GM18507 (cell line): ENCODE results near the gene WDR7.

ENCODE experiments used
- DNase-seq: peaks from one replicate; pipeline ENCODE4 v3.0.0; 2011; ENCODE audit warnings: low read depth; ENCODE audit not compliant: insufficient read length; ENCODE audit errors: extremely low spot score
- FAIRE-seq: peaks from 2 replicates; lab custom pipeline; 2011; peaks lifted over from hg19 to GRCh38; lab: Jason Lieb, UNC

The WDR7 gene

DNA sequence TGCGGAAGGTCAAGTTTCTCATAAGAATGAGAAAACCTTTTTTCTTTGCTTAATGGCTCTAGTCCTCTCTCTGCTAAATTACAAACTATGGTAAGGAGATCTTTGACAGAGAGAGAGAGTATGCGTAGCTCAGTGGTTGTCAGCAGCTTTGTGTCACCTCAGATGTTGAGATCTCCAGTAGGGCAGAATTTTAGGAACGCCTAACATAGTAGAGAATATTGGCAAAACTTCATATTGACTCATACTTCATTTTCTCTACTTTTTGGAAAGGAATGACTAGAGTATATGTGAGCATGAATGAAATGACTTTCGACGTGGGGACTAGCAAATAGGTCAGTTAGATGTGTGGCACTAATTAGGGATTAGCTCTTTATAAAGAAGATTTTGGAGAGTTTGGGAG is 64.0 kb downstream of the WDR7 start:
- FAIRE-seq (no peak), DNase-seq (no peak)

DNA sequence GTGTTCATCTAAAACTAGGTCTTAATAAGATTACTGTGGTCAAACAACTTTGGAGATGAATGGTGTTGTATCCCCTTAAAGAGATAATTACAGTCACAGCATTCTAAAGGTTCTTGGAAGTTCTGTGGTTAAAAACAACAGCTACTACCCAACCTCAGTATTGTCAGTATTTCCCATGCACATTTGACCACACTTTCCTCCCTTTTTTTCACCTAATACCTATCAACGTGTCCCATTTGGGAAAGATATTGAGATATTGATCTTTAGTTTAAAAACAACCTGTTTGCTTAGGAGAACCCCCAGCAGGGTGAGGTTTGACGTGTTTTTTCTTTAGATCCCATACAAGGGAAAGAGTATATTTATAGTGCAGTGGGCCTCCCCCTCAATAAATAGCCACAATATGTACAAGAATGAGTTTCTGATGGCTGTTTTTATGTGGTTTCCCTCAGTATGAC is 65.6 kb downstream of the WDR7 start:
- DNase-seq (no peak), FAIRE-seq (peak; percentile 36)

DNA sequence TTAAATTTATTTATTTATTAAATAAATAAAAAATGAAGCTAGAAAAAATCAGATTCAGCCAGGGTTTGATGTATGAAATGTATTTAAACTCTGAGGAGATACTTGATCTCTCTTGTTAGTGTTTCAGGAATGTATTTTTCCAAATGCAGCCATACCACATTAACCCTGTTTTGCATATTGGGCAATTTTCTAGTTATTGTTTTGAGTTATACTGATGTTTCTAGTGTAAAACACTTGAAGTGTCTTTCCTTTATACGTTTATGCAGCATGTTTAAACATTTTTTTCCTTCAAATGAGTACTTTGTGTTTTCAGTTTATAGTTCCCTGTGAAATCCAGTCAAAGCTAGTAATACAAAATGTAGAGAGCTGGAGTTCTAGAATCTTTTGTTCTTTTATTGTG is 69.9 kb downstream of the WDR7 start:
- FAIRE-seq (no peak), DNase-seq (no peak)

DNA sequence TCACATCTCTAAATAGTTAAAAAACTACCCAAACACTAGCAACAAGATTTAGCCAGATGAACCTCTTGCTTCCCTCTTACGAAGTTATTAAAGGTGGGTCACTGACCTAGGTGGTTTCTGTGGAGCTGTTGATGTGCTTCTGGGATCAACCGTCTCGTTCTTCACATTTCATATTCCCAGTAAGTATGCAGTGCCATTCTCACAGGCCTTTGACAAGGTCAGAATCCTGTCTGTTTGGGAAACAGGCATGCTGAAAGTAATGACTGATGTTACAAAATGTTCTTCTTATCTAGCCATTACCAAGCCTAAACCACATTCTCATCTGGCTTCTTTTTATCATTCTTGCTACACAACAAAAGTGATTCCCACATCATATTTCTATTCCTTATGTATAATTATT is 70.3 kb downstream of the WDR7 start:
- no peak for DNase-seq
- FAIRE-seq, result no peak

DNA sequence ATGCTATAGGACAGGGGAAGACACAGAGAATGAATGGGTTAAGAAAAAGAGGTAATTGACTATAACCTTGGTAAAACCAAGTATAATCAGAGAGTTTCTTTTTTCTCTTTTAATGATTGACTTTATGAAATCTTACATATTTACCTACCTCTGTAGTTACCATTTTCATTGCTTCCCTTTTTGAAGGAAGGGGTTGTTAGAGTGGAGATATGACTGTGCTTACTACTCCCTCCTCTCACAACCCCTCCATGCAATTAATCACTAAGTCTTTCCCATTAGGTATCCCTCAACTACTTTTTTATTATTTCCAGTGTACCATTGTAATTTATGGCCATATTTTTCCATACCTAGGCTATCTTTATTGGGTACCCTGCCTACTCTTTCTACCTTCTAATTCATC is 71.4 kb downstream of the WDR7 start:
- DNase-seq (no peak), FAIRE-seq (no peak)

DNA sequence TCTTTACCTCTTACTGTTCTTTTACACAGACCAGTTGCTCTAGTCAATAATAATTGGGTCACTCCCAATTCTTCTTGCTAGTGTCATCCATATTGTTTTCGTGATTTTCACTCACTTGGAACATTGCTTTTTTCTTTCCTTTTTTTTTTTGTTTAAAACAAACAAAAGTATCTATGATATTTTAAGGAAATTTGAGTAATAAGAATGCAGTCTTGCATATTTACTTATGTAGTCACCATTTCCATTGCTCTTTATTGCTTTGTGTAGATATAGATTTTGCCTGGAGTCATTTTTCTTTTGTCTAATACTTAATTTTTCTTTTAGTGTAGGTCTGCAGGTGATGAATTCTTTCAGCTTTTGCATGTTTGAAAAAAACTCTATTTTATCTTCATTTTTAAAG is 71.9 kb downstream of the WDR7 start:
- DNase-seq (no peak), FAIRE-seq (no peak)

DNA sequence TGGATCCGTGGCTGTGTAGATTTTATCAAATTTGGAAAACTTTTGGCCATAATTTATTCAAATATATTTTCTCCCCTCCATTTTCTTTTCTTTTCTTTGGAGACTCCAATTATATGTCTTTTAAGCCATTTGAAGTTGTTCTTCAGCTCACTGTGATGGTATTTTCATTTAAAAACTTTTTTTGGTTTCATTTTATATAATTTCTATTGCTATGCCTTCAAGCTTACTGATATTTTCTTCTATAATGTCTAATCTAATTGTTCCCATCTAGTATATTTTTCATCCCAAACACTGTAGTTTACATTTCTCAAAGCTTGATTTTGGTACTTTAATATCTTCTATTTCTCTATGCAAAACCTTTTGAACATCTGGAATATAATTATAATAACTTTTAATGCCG is 72.5 kb downstream of the WDR7 start:
- no peak for DNase-seq
- FAIRE-seq, result no peak

DNA sequence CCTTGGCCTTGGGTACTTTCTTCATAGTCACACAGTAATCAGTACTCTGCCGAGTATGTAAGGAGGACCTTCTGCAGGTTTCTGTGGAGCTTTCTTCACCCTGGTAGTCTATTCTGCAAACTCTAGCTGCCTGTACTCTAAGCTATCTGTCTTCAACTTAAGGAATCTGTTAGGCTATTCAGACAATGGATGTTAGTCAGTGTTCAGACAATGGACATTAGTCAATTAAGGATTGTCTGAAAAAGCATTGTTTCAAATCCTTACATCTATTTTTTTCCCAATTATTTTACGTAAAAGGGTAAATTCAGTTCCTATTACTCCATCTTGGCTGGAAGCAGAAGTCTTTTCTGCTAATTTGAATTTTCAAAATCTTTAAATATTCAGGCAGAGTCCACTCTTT is 75.7 kb downstream of the WDR7 start:
- no peak for FAIRE-seq

DNA sequence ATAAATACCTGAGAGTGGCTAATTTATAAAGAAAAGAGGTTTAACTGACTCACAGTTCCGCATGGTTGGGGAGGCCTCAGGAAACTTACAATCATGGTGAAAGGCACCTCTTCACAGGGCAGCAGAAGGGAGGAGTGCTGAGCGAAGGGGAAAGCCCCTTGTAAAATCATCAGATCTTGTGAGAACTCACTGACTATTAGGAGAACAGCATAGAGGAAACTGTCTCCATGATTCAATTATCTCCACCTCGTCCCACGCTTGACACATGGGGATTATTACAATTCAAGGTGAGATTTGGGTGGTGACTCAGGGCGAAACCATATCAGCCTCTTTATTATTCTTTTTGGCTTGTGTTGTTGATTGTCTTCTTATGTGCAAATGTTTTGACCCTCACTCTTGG is 76.2 kb downstream of the WDR7 start:
- FAIRE-seq (no peak), DNase-seq (no peak)

More for the DNA sequence above, 75.7 kb downstream of the WDR7 start:
- no peak for DNase-seq

DNA sequence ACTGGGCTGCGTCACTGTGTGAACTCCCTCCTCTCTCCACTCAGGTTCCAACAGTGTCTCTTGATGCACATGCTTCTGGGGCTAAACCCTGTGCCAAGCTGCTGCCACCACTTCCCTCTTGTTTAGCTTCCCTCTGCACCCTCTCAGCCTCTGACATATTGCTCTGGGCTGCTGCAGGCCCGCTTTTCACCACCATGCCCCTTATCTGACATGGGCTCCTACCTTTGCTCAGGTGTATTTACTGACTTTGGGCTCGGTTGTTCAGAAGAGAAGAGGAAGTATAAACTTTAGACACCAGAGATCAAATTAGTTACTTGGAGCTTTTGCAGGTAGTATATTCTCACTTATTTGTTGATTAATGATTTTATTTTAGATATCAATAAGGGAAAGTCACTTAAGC is 77.6 kb downstream of the WDR7 start:
- DNase-seq (no peak), FAIRE-seq (no peak)

DNA sequence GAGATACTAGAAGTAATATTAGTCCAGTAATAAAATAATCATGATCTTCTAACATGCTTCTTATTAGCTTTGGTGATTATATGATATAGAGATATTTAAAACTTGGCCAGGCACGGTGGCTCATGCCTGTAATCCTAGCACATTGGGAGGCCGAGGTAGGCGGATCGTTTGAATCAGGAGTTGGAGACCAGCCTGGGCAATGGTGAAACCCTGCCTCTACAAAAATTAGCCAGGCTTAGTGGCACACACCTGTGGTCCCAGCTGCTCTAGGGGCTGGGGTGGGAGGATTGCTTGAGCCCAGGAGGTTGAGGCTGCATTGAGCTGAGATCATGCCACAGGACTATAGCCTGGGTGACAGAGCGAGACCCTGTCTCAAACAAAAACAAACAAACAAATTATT is 87.0 kb downstream of the WDR7 start:
- DNase-seq (no peak), FAIRE-seq (no peak)

DNA sequence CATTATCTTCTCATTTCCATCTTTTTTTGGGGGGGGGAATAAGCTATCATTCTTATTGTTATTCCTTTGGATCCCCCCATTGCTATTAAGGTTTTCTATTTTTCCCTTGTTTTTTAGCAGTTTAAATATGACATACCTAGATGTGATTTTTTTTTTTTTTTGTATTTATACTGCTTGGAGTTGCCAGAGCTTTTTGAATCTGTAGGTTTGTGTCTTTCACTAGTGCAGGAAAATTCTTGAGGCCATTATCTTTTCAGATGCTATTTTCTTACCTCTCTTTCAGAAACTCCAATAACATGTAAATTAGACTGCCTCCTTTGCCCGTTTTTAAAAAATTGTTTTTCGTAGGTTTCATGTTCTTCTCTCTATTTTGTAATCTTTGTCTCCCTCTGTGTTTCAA is 88.6 kb downstream of the WDR7 start:
- DNase-seq (no peak), FAIRE-seq (no peak)

DNA sequence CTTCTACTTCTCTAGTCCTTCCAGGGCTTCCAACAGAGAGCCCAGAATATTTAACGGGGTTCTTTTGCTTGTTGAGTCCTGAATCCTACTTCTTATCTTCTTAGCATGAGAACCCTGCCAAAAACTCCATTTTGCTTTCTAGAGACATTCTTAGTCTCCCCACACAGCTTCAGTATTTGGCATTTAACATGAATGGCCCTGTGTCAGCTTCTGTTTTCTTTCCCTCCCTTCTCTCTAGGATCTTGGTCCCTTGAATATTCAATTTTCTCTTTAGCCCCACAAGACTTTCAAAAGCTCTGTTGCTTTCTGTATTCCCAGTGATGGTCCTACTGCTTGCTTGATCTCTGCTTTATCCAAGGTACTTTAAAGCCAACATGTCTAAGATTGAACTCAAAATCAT is 89.5 kb downstream of the WDR7 start:
- DNase-seq (no peak), FAIRE-seq (no peak)

DNA sequence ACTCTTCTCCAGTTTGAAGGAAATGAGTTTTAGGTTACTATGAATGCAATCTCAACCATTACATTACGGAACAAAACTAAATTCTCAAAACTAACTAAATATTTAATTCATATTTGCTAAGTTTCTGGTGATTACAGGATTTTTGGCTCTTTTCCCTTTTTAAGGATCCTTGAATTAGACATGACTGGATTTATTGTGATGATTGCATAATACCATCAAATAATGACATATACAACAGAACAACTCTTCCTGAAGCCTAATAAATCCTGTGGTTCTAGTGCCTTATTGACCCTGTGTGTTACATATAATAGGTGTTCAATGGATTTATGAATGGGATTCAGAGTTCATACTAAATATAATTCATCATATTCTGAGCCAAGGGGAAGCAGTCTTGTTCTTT is 90.5 kb downstream of the WDR7 start:
- peak; percentile 56 for FAIRE-seq
- DNase-seq, result no peak

DNA sequence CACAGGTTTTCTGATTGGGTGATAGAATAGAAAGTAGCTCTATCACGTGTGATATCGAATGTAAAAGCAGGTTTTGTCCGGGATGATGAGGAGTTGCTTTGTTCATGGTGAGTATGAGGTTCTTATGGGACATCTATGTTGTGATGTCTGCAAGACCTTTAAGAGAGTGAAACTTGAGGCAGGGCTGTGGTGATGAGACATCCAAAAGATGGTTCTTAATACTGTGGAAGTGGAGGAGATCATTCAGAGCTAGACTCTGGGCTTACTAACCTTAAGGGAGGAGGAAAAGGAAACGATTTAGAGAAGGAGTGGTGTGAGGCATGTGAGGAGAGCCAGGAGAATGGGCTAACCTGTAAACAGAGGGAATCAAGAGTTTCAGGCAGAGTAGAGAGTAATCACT is 92.0 kb downstream of the WDR7 start:
- no peak for DNase-seq
- FAIRE-seq, result no peak

DNA sequence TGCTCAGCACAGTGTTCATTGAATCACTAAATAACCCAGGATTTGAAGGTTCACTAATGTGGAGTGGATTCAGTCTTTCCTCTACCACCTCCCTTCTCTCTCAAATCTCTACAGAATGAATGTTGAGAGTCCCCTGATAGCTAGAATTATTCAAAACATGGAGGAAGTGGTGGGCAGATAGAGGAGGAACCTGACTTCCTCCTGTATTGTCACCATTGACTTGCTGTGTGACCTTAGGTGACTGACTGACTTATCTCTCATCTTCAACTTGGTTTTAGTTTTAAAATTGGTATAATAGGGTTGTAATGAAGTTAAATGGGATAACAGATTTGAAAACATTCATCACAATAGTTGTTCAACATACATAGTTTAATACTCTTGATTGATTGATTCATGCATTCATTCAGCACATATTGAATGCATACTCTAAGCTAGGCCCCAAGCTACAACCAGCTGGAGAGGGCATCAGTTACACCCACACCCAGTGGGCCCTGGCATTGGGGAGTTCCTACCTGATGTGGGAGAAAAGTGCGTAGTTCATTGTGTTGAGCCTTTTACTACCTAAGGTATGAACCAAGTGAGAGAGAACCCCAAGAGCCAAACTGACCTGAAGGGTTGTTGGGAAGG is 96.0 kb downstream of the WDR7 start:
- FAIRE-seq (peak; percentile 41), DNase-seq (no peak)

DNA sequence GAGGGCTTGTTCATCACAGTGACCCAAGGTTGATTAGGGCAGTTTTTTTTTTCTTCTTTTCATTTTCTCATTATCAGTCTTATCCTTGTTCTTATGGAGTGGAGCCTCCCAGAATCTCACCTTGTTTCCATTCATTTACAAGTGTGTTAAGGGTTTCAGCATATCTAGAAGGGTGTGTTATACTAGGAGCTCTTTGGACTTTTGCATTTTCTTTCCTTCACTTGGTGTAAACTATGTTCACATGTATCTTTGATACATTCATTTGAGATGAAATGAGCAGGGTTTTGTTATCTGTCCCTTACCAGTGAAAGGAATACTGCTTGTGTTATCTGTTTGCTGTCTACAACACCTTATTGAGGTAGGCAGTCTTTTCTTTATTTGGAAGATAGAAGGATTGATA is 96.7 kb downstream of the WDR7 start:
- DNase-seq (no peak), FAIRE-seq (no peak)

DNA sequence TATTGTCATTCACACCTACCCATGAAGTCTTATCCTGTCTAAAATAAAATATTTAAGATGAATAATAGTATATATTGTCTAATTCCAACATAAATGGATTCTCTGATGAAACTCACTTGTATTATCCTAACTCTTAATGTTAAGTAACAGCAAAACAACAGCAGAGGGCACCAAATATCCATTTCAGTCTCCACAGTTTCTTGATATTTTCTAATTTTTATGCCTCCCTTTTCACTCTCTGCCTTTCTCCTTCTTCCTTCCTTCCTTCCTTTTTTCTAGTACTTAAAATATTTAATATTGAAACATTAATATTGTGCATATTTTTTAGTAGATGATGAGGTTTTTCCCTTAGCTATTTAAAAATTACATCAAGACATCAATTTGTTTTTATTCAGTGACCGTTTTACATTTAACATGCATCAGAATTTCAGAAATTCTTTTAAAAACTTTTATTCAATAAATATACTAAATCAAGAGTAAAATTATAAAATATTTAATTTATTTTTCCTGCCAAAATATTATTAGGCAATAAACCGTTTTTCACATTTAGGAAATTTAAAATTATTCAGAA is 97.6 kb downstream of the WDR7 start:
- FAIRE-seq, result peak; percentile 73
- no peak for DNase-seq

DNA sequence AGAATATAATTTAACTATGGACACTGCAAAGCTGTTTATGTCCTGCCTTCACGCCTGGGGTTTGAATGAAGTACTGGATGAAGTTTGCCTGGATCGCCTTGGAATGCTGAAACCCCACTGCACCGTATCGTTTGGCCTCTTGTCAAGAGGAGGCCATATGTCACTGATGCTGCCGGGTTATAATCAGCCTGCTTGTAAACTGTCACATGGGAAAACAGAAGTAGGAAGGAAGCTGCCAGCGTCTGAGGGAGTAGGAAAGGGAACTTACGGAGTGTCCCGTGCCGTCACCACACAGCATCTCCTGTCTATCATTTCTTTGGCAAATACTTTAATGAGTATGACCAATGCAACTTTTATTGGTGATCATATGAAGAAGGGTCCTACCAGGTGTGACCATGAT is 105.8 kb downstream of the WDR7 start:
- FAIRE-seq (no peak), DNase-seq (no peak)

DNA sequence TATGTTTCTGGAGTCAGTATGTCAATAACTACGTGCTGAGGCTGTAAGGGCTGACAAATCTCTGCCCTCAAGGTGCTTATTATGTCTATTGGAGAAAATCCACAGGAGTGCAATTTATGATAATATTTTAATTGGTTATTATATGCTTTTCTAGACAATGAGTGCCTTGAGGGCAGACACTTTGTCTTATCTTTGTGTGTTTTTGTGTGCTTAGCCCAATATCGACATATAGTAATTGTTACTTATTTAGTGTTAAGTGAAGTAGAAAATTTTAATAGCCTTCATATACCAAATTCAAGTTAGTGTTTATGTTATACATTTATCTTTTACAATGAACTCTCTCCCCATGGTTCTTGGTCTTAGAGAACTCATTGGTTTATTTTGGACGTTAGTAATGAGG is 118.9 kb downstream of the WDR7 start:
- no peak for FAIRE-seq

DNA sequence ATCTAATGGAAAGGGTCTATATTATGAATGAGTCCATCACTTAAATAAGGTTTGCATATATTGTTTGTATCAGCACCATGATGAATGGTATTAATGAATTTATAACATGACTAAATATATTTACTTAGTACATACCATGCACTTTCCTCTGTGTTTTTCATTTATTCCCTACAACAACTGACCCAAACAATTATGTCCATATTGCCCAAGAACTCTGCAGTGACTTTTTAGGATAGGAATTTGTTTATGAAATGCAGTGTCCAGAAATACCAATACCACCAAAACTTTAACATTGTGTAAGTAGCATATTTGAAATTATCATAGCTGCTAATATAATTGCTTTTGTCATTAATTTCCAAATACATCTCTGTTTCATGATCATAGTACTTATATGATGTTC is 119.7 kb downstream of the WDR7 start:
- FAIRE-seq (no peak), DNase-seq (no peak)

More for the DNA sequence above, 118.9 kb downstream of the WDR7 start:
- no peak for DNase-seq

DNA sequence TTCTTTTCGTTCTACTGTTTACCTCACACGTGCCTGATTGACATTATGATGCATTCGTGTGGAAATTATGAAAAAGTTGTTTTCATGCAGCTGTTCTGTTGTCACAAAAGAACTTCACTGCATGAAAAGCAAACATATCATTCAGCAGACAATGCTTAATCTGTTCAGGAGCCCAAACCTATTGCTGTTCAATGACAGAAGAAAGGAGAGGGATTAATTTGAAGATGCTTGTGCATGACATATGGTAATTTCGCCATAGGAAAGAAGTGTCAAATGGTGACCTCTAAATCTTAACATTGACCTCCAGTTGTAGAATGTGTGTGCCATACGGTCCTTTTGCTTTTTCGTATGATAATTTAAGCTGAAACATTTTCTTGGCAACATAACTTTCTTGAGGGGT is 124.5 kb downstream of the WDR7 start:
- FAIRE-seq (no peak), DNase-seq (no peak)
